ENCODE results near the gene TNS1.

The TNS1 gene

GRCh38 chr2:217900010-217900779 lies 102.6 kb downstream of the TNS1 start:
- no peak for DNase-seq (ENCODE audit: extremely low read depth, low read depth)
- no peak for TF ChIP-seq CTCF (IDR thresholded peaks at IDR 0.05; ENCODE audit: low read depth, low read length)

- peak; percentile 62 for DNase-seq (ENCODE audit: extremely low read depth, low read depth)
- peak; percentile 87 for TF ChIP-seq CTCF (IDR thresholded peaks at IDR 0.05; ENCODE audit: low read depth, low read length)
Observed at GRCh38 chr2:217899231-217900009, 103.4 kb downstream of the TNS1 start.

- no peak for DNase-seq (ENCODE audit: extremely low read depth, low read depth)
- no peak for TF ChIP-seq CTCF (IDR thresholded peaks at IDR 0.05; ENCODE audit: low read depth, low read length)
Observed at GRCh38 chr2:217897816-217898806, 104.7 kb downstream of the TNS1 start.

GRCh38 chr2:217897091-217897715 lies 105.6 kb downstream of the TNS1 start:
- TF ChIP-seq CTCF (IDR thresholded peaks at IDR 0.05; ENCODE audit: low read depth, low read length) = no peak
- DNase-seq (ENCODE audit: extremely low read depth, low read depth) = no peak

- no peak for TF ChIP-seq CTCF (IDR thresholded peaks at IDR 0.05; ENCODE audit: low read depth, low read length)
- DNase-seq (ENCODE audit: extremely low read depth, low read depth) = no peak
Observed at GRCh38 chr2:217895070-217895635, 107.6 kb downstream of the TNS1 start.

DNA sequence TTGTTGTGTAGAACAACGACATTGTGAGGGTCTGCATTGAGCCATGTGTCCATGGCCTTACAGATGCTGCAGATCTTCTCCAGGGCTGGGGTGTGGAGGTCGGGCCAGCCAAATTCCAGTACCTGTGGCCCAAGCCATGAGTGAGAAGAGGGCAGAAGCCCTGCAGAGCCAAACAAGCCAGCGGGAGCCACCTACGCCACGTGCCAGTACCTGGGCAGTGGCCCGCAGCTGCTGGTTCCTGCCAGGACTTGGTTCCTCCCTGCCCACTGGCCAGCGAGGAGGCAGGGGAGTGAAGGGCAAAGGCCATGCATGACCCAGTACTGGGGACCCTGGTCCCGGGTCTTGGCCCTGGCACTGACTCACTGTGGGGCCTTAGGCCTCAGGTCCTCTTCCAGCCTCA lies 109.4 kb downstream of the TNS1 start:
- DNase-seq (ENCODE audit: extremely low read depth, low read depth) = no peak
- no peak for TF ChIP-seq CTCF (IDR thresholded peaks at IDR 0.05; ENCODE audit: low read depth, low read length)
